Measurements from ENCODE around the gene PRKCA.

Gene PRKCA

GRCh38 chr17:66507982-66508760 lies 205.8 kb downstream of the PRKCA start:
- no peaks in the 10 kb centered on the region for H3K36me3 ChIP-seq (ENCODE audit: insufficient read depth, low read length)
- peak overlapping the region; percentile 20 for H3K9ac ChIP-seq (ENCODE audit: low read depth, low read length)

GRCh38 chr17:66508896-66509844 lies 206.8 kb downstream of the PRKCA start:
- H3K4me3 ChIP-seq (ENCODE audit: low read length) = no peak overlapping the region
- H3K36me3 ChIP-seq (ENCODE audit: insufficient read depth, low read length) = no peaks in the 10 kb centered on the region
- H3K27me3 ChIP-seq (ENCODE audit: control insufficient read depth, insufficient read depth, low read length) = no peaks in the 10 kb centered on the region
- peaks cover 57% of the 10 kb centered on the region for H3K4me1 ChIP-seq (ENCODE audit: control insufficient read depth, insufficient read depth, low read length)
- H3K4me2 ChIP-seq (ENCODE audit: low read length) = peak overlapping the region; percentile 9
- no peak overlapping the region for H3K9ac ChIP-seq (ENCODE audit: low read depth, low read length)
- no peaks in the 10 kb centered on the region for H3K9me3 ChIP-seq (replicated peaks; ENCODE audit: low read length)

More at GRCh38 chr17:66507982-66508760, 205.8 kb downstream of the PRKCA start:
- Histone ChIP-seq H3K9me3 (replicated peaks; ENCODE audit: low read length) (no peaks in the 10 kb centered on the region), H3K4me3 (ENCODE audit: low read length) (no peak overlapping the region), H3K27me3 (ENCODE audit: control insufficient read depth, insufficient read depth, low read length) (no peaks in the 10 kb centered on the region), H3K4me2 (ENCODE audit: low read length) (peak overlapping the region; percentile 67), H3K4me1 (ENCODE audit: control insufficient read depth, insufficient read depth, low read length) (peaks cover 56% of the 10 kb centered on the region)

- peak overlapping the region; percentile 9 for H3K4me2 ChIP-seq (ENCODE audit: low read length)
- H3K36me3 ChIP-seq (ENCODE audit: insufficient read depth, low read length) = no peaks in the 10 kb centered on the region
- H3K27me3 ChIP-seq (ENCODE audit: control insufficient read depth, insufficient read depth, low read length) = no peaks in the 10 kb centered on the region
- peaks cover 62% of the 10 kb centered on the region for H3K4me1 ChIP-seq (ENCODE audit: control insufficient read depth, insufficient read depth, low read length)
- H3K9ac ChIP-seq (ENCODE audit: low read depth, low read length) = no peak overlapping the region
- no peak overlapping the region for H3K4me3 ChIP-seq (ENCODE audit: low read length)
- no peaks in the 10 kb centered on the region for H3K9me3 ChIP-seq (replicated peaks; ENCODE audit: low read length)
These were observed 207.5 kb downstream of the PRKCA start for GRCh38 chr17:66509926-66510325.

- H3K9me3 ChIP-seq (replicated peaks; ENCODE audit: low read length) = no peaks in the 10 kb centered on the region
- no peak overlapping the region for H3K4me3 ChIP-seq (ENCODE audit: low read length)
- no peaks in the 10 kb centered on the region for H3K36me3 ChIP-seq (ENCODE audit: insufficient read depth, low read length)
- H3K27me3 ChIP-seq (ENCODE audit: control insufficient read depth, insufficient read depth, low read length) = no peaks in the 10 kb centered on the region
- no peak overlapping the region for H3K9ac ChIP-seq (ENCODE audit: low read depth, low read length)
- H3K4me2 ChIP-seq (ENCODE audit: low read length) = peak overlapping the region; percentile 32
- H3K4me1 ChIP-seq (ENCODE audit: control insufficient read depth, insufficient read depth, low read length) = peaks cover 62% of the 10 kb centered on the region
These were observed 208.7 kb downstream of the PRKCA start for GRCh38 chr17:66511135-66511534.

- H3K4me2 ChIP-seq (ENCODE audit: low read length) = no peak overlapping the region
- H3K4me1 ChIP-seq (ENCODE audit: control insufficient read depth, insufficient read depth, low read length) = peaks cover 32% of the 10 kb centered on the region
- no peaks in the 10 kb centered on the region for H3K27me3 ChIP-seq (ENCODE audit: control insufficient read depth, insufficient read depth, low read length)
- no peak overlapping the region for H3K9ac ChIP-seq (ENCODE audit: low read depth, low read length)
- no peaks in the 10 kb centered on the region for H3K9me3 ChIP-seq (replicated peaks; ENCODE audit: low read length)
- no peak overlapping the region for H3K4me3 ChIP-seq (ENCODE audit: low read length)
- no peaks in the 10 kb centered on the region for H3K36me3 ChIP-seq (ENCODE audit: insufficient read depth, low read length)
These were observed 211.9 kb downstream of the PRKCA start for GRCh38 chr17:66514227-66514806.

- no peaks in the 10 kb centered on the region for H3K9me3 ChIP-seq (replicated peaks; ENCODE audit: low read length)
- no peaks in the 10 kb centered on the region for H3K36me3 ChIP-seq (ENCODE audit: insufficient read depth, low read length)
- H3K4me3 ChIP-seq (ENCODE audit: low read length) = no peak overlapping the region
- no peak overlapping the region for H3K9ac ChIP-seq (ENCODE audit: low read depth, low read length)
- no peak overlapping the region for H3K4me2 ChIP-seq (ENCODE audit: low read length)
- no peaks in the 10 kb centered on the region for H3K27me3 ChIP-seq (ENCODE audit: control insufficient read depth, insufficient read depth, low read length)
- H3K4me1 ChIP-seq (ENCODE audit: control insufficient read depth, insufficient read depth, low read length) = peaks cover 16% of the 10 kb centered on the region
These were observed 213.6 kb downstream of the PRKCA start for GRCh38 chr17:66515974-66516373.

- H3K4me1 ChIP-seq (ENCODE audit: control insufficient read depth, insufficient read depth, low read length) = peaks cover 11% of the 10 kb centered on the region
- H3K36me3 ChIP-seq (ENCODE audit: insufficient read depth, low read length) = no peaks in the 10 kb centered on the region
- no peak overlapping the region for H3K4me3 ChIP-seq (ENCODE audit: low read length)
- H3K9ac ChIP-seq (ENCODE audit: low read depth, low read length) = no peak overlapping the region
- H3K4me2 ChIP-seq (ENCODE audit: low read length) = no peak overlapping the region
- H3K9me3 ChIP-seq (replicated peaks; ENCODE audit: low read length) = no peaks in the 10 kb centered on the region
- no peaks in the 10 kb centered on the region for H3K27me3 ChIP-seq (ENCODE audit: control insufficient read depth, insufficient read depth, low read length)
These were observed 215.1 kb downstream of the PRKCA start for GRCh38 chr17:66517336-66518009.

GRCh38 chr17:66518108-66518507 lies 215.7 kb downstream of the PRKCA start:
- peaks cover 17% of the 10 kb centered on the region for H3K4me1 ChIP-seq (ENCODE audit: control insufficient read depth, insufficient read depth, low read length)
- no peak overlapping the region for H3K9ac ChIP-seq (ENCODE audit: low read depth, low read length)
- no peak overlapping the region for H3K4me2 ChIP-seq (ENCODE audit: low read length)
- H3K36me3 ChIP-seq (ENCODE audit: insufficient read depth, low read length) = no peaks in the 10 kb centered on the region
- H3K4me3 ChIP-seq (ENCODE audit: low read length) = no peak overlapping the region
- no peaks in the 10 kb centered on the region for H3K27me3 ChIP-seq (ENCODE audit: control insufficient read depth, insufficient read depth, low read length)
- H3K9me3 ChIP-seq (replicated peaks; ENCODE audit: low read length) = no peaks in the 10 kb centered on the region

- Histone ChIP-seq H3K4me3 (ENCODE audit: low read length) (no peak overlapping the region), H3K9me3 (replicated peaks; ENCODE audit: low read length) (no peaks in the 10 kb centered on the region), H3K36me3 (ENCODE audit: insufficient read depth, low read length) (no peaks in the 10 kb centered on the region), H3K9ac (ENCODE audit: low read depth, low read length) (no peak overlapping the region), H3K4me2 (ENCODE audit: low read length) (no peak overlapping the region), H3K4me1 (ENCODE audit: control insufficient read depth, insufficient read depth, low read length) (peaks cover 23% of the 10 kb centered on the region), H3K27me3 (ENCODE audit: control insufficient read depth, insufficient read depth, low read length) (no peaks in the 10 kb centered on the region)
These were observed 216.3 kb downstream of the PRKCA start for GRCh38 chr17:66518677-66519076.

- Histone ChIP-seq H3K36me3 (ENCODE audit: insufficient read depth, low read length) (no peaks in the 10 kb centered on the region), H3K27me3 (ENCODE audit: control insufficient read depth, insufficient read depth, low read length) (no peaks in the 10 kb centered on the region), H3K9me3 (replicated peaks; ENCODE audit: low read length) (no peaks in the 10 kb centered on the region), H3K4me3 (ENCODE audit: low read length) (no peak overlapping the region), H3K4me1 (ENCODE audit: control insufficient read depth, insufficient read depth, low read length) (peaks cover 25% of the 10 kb centered on the region), H3K9ac (ENCODE audit: low read depth, low read length) (no peak overlapping the region), H3K4me2 (ENCODE audit: low read length) (no peak overlapping the region)
These were observed 216.7 kb downstream of the PRKCA start for GRCh38 chr17:66519154-66519553.

GRCh38 chr17:66520999-66521398 lies 218.6 kb downstream of the PRKCA start:
- Histone ChIP-seq H3K4me3 (ENCODE audit: low read length) (no peak overlapping the region), H3K27me3 (ENCODE audit: control insufficient read depth, insufficient read depth, low read length) (no peaks in the 10 kb centered on the region), H3K4me1 (ENCODE audit: control insufficient read depth, insufficient read depth, low read length) (peaks cover 23% of the 10 kb centered on the region), H3K9me3 (replicated peaks; ENCODE audit: low read length) (no peaks in the 10 kb centered on the region), H3K9ac (ENCODE audit: low read depth, low read length) (no peak overlapping the region), H3K36me3 (ENCODE audit: insufficient read depth, low read length) (no peaks in the 10 kb centered on the region), H3K4me2 (ENCODE audit: low read length) (no peak overlapping the region)
